K562 (cell line): ENCODE results near the gene C2orf92. TPM values are rescaled to one million over a fixed set of nuclear protein-coding genes. Genes with fewer than 3 reads are reported as not detected.
A peak's percentile ranks its signal among the peaks of the same experiment; 100 is the strongest.

Experiments
- ATAC-seq: fragments of 200-7000 bp; cut with Tn5 transposase; 3 replicates; pipeline ENCODE4 v1.9.1; 2020; ENCODE audit warnings: moderate library complexity
- BruUV-seq: library from RNA; stranded (reverse); fragments of 400-500 nt; replicated peaks from 2 replicates; lab custom pipeline; 2021; lab: Mats Ljungman, UMichigan
- CTCF ChIA-PET: fragments of 300-600 bp; formaldehyde crosslinking; extraction: SDS; loops from one replicate; lab custom pipeline; 2021; ENCODE audit warnings: low intra/inter-chr PET ratio; lab: Yijun Ruan, JAX
- POLR2A ChIA-PET: fragments of 300-600, 350-650 bp; sonication (Branson Sonifier 250); formaldehyde crosslinking; extraction: SDS; loops from one replicate; lab custom pipeline; 2021; ENCODE audit warnings: antibody characterized with exemption, inconsistent platforms; lab: Yijun Ruan, JAX
- DNase-seq, 4 experiments: peaks; one replicate each; pipeline versions ENCODE4 v3.0.0 to v3.0.0-alpha.2; 2011 to 2018; ENCODE audit warnings: low spot score in 3 of 4, mixed read lengths in 3 of 4; ENCODE audit errors: extremely low read depth in 1 of 4
- FAIRE-seq: peaks from 2 replicates; lab custom pipeline; 2011; peaks lifted over from hg19 to GRCh38; lab: Jason Lieb, UNC
- H2AFZ ChIP-seq: 2 replicates; pipeline ENCODE4 v1.6.0; 2011; ENCODE audit warnings: low read depth, low read length, control low read depth, inconsistent platforms
- H3K27ac ChIP-seq: fragments of 200-600 bp; 3 replicates; pipeline ENCODE4 v1.8.0; 2011; ENCODE audit warnings: low read depth, mild to moderate bottlenecking, control low read depth, inconsistent platforms, low read length, moderate library complexity, mixed read lengths; ENCODE audit errors: extremely low read depth
- H3K27me3 ChIP-seq, 2 experiments: fragments of 300-600 bp in 1 of 2; 2 replicates in 1 of 2; 3 replicates in 1 of 2; pipeline versions ENCODE4 v1.6.0 to v1.8.0; 2011; ENCODE audit warnings: inconsistent platforms in 2 of 2, low read length in 2 of 2, mild to moderate bottlenecking in 1 of 2, mixed read lengths in 1 of 2, moderate library complexity in 1 of 2; ENCODE audit not compliant: control insufficient read depth in 2 of 2, insufficient read depth in 2 of 2
- H3K36me3 ChIP-seq: fragments of 300-600 bp; 3 replicates; pipeline ENCODE4 v1.8.0; 2011; ENCODE audit warnings: mild to moderate bottlenecking, low read length, inconsistent platforms; ENCODE audit not compliant: control insufficient read depth, insufficient read depth
- H3K4me1 ChIP-seq, 2 experiments: fragments of 200-600 bp in 1 of 2; replicated peaks in 1 of 2; 2 replicates in 1 of 2; 3 replicates in 1 of 2; pipeline versions ENCODE4 v1.5.1 to v1.8.0; 2011; ENCODE audit warnings: inconsistent platforms in 2 of 2, low read length in 2 of 2, mild to moderate bottlenecking in 1 of 2, mixed read lengths in 1 of 2, moderate library complexity in 1 of 2; ENCODE audit not compliant: control insufficient read depth in 2 of 2, insufficient read depth in 2 of 2
- H3K4me2 ChIP-seq: 2 replicates; pipeline ENCODE4 v1.6.1; 2011; ENCODE audit warnings: low read length, control low read depth, inconsistent platforms, mixed read lengths; ENCODE audit not compliant: insufficient read depth
- H3K4me3 ChIP-seq: fragments of 200-600 bp; sonication (generic), shearing (Covaris generic); 2 replicates; pipeline ENCODE4 v1.5.1; 2016; ENCODE audit warnings: control low read depth, inconsistent platforms
- H3K79me2 ChIP-seq: fragments of 200-600 bp; 3 replicates; pipeline ENCODE4 v1.8.0; 2011; ENCODE audit warnings: low read length, inconsistent platforms; ENCODE audit not compliant: control insufficient read depth, insufficient read depth
- H3K9ac ChIP-seq, 2 experiments: 2 replicates each; pipeline versions ENCODE4 v1.6.0 to v1.6.1; 2011; ENCODE audit warnings: low read depth in 2 of 2, low read length in 2 of 2, control low read depth in 1 of 2, inconsistent platforms in 1 of 2, mild to moderate bottlenecking in 1 of 2, mixed read lengths in 1 of 2; ENCODE audit not compliant: insufficient read depth in 1 of 2
- H3K9me1 ChIP-seq: one replicate; pipeline ENCODE4 v1.6.0; 2011; ENCODE audit warnings: inconsistent platforms, mild to moderate bottlenecking, low read length, moderate library complexity; ENCODE audit not compliant: control insufficient read depth, insufficient read depth
- H3K9me3 ChIP-seq: replicated peaks from 2 replicates; pipeline ENCODE4 v1.5.1; 2011; ENCODE audit warnings: low read depth, low read length, inconsistent platforms; ENCODE audit not compliant: control insufficient read depth, insufficient read depth
- H4K20me1 ChIP-seq: replicated peaks from 2 replicates; pipeline ENCODE4 v1.6.1; 2011; ENCODE audit warnings: low read length, inconsistent platforms, mixed read lengths; ENCODE audit not compliant: control insufficient read depth, insufficient read depth
- EGR1 ChIP-seq: fragments of 450-650 bp; conservative IDR thresholded peaks from 2 replicates; pipeline ENCODE4 v1.6.1; 2017; ENCODE audit warnings: mild to moderate bottlenecking
- MXD1 ChIP-seq: fragments of 250-450 bp; sonication (Bioruptor Pico); IDR thresholded peaks from 2 replicates; pipeline ENCODE4 v1.8.0; 2021; ENCODE audit warnings: borderline replicate concordance, mild to moderate bottlenecking, moderate library complexity; ENCODE audit not compliant: poor library complexity, severe bottlenecking
- NFE2 ChIP-seq: IDR thresholded peaks from 2 replicates; pipeline ENCODE4 v1.6.1; 2014; ENCODE audit warnings: antibody characterized with exemption, low read depth
- POLR2G ChIP-seq: fragments of 200-400 bp; formaldehyde crosslinking; IDR thresholded peaks from 2 replicates; pipeline ENCODE4 v1.6.1; 2017; ENCODE audit warnings: low read depth, mild to moderate bottlenecking, antibody characterized with exemption, low read length, moderate library complexity
- RBFOX2 ChIP-seq: fragments of 200-400 bp; formaldehyde crosslinking; IDR thresholded peaks from 2 replicates; pipeline ENCODE4 v1.6.1; 2017; ENCODE audit warnings: low read depth, mild to moderate bottlenecking, low read length, moderate library complexity
- SETDB1 ChIP-seq: IDR thresholded peaks from one replicate; pipeline ENCODE4 v1.6.1; 2012; ENCODE audit warnings: low read length, control low read depth, inconsistent platforms
- WGBS: fragments of 100-300 bp; shearing (Covaris generic); methylation state at CpG from one replicate; pipeline ENCODE4 v1.1.6; 2016; ENCODE audit warnings: low coverage, mixed read lengths; ENCODE audit not compliant: insufficient coverage; ENCODE audit errors: missing lambda C conversion rate; 5-methylcytosine and 5-hydroxymethylcytosine counted together
- in situ Hi-C: fragments of 300-500 bp; cut with MboI; formaldehyde crosslinking; loops from 4 replicates; pipeline ENCODE4 v1.15.0; 2018; ENCODE audit warnings: inconsistent platforms, mixed read lengths
- intact Hi-C: fragments of 100-400 bp; cut with micrococcal nuclease; formaldehyde crosslinking; loops from 2 replicates; pipeline ENCODE4 v1.14.2; 2022
- polyA plus RNA-seq, 8 experiments: library from polyadenylated mRNA; depleted of rRNA in 4 of 8; stranded (reverse) in 5 of 8; unstranded in 3 of 8; fragments of >200 nt; fragmentation: Nextera tagmentation in 2 of 8; fragmentation: Illumina TruSeq in 1 of 8; extraction: Ambion mirVana in 2 of 8; extraction: Trizol in 1 of 8; gene quantifications; 2 replicates each; pipeline versions ENCODE4 v1.2.1 to v1.2.3, GENCODE V29; 2011 to 2014; ENCODE audit warnings: inconsistent platforms in 1 of 8, missing spikeins in 1 of 8
- total RNA-seq, 7 experiments: library from RNA; depleted of rRNA in 6 of 7; stranded (reverse); fragments of >200 nt in 6 of 7; fragmentation: Illumina TruSeq in 2 of 7; extraction: Trizol in 2 of 7; gene quantifications; 2 replicates each; pipeline versions ENCODE4 v1.2.1 to v1.2.3, GENCODE V29; 2011 to 2021; ENCODE audit warnings: low replicate concordance in 1 of 7

C2orf92 gene
- total and polyA plus RNA-seq, 9 of the 15 experiments (the other 6 are each of a cell fraction or from before 2014, with no cell fraction given) = 0.65 to 6.8 (median 3.6) TPM

GRCh38 chr2:97660775-97661389 lies 8.6 kb upstream of the C2orf92 start:
- Histone ChIP-seq H3K27me3 (no peaks in the 10 kb centered on the region), H3K79me2 (peaks cover 45% of the 10 kb centered on the region), H3K4me2 (0 out of 2 replicates have a peak overlapping the region, but pooled peaks have one; percentile 1), H4K20me1 (no peaks in the 10 kb centered on the region; the same call in 1 of the 2 replicates), H3K9ac (peak overlapping the region in 1 of 2 experiments; percentile 77; a peak in 2 of 4 replicates), H2AFZ (no peak overlapping the region), H3K4me3 (no peak overlapping the region), H3K9me3 (no peaks in the 10 kb centered on the region), H3K27ac (no peak overlapping the region), H3K4me1 (peaks cover 21 to 65% of the 10 kb centered on the region in 2 experiments; a peak in 4 of 5 replicates), H3K36me3 (peaks cover 61% of the 10 kb centered on the region; the same call in 2 of the 3 replicates), H3K9me1 (peaks cover 5% of the 10 kb centered on the region)
- ChIA-PET CTCF (interaction anchor here (0.6 kb wide), 1 partner anchor 69 kb away, joined by 4 read pairs; no protein-coding TSS in a partner anchor), POLR2A (interaction anchor here (1.2 to 2.7 kb wide), 3 partner anchors 10 to 14 kb away, joined by 4 to 19 read pairs (median 18); partner anchors contain the start of gene COX5B)
- peak in 3 of 4 experiments; percentile 18 to 38 (median 25) for DNase-seq
- intact Hi-C loops = no loop called here
- TF ChIP-seq SETDB1 = no peak
- no peak for TF ChIP-seq MXD1 (CRISPR knock-in tag)
- TF ChIP-seq NFE2 = peak; percentile 55; the same call in 1 of the 2 replicates
- TF ChIP-seq EGR1 = peak; percentile 49; the same call in 1 of the 2 replicates
- TF ChIP-seq RBFOX2 = 0 out of 2 replicates have a peak, but pooled peaks have one; percentile 5
- TF ChIP-seq POLR2G = 0 out of 2 replicates have a peak, but pooled peaks have one; percentile 14
- no TSS peak for BruUV-seq
- ATAC-seq = no peak
- WGBS = 71% methylated on average over 12 of the region's 18 CpGs
- in situ Hi-C loops = no loop called here
- FAIRE-seq = no peak
